Stomach (tissue), 9 donors: ENCODE data around the gene AADACL3. TPM values are rescaled to one million over a fixed set of nuclear protein-coding genes. Genes with fewer than 3 reads are reported as not detected.

ENCODE experiments used
- DNase-seq, 2 donors: peaks; one replicate each; pipeline versions ENCODE4 v3.0.0 to v3.0.0-alpha.2; 2013 to 2019
- H3K27ac ChIP-seq, 5 donors: fragments of 200-600 bp in 4 of 5; sonication (generic) in 4 of 5; one replicate each; pipeline ENCODE4 v1.5.1; 2013 to 2019; ENCODE audit warnings: mild to moderate bottlenecking in 1 of 5, moderate library complexity in 1 of 5
- H3K27me3 ChIP-seq, 3 donors: fragments of 200-600 bp; sonication (generic); one replicate each; pipeline ENCODE4 v1.5.1; 2017 to 2019; ENCODE audit warnings: mixed run types in 1 of 3
- H3K36me3 ChIP-seq, 4 donors: fragments of 200-600 bp; sonication (generic); 1 replicate in 3 of 4; 2 replicates in 1 of 4; pipeline ENCODE4 v1.5.1; 2016 to 2019
- H3K4me1 ChIP-seq, 4 donors: fragments of 200-600 bp; sonication (generic); one replicate each; pipeline ENCODE4 v1.5.1; 2016 to 2019
- H3K4me3 ChIP-seq, 4 donors: fragments of 200-600 bp; sonication (generic) in 3 of 4; one replicate each; pipeline ENCODE4 v1.5.1; 2016 to 2019; ENCODE audit warnings: mild to moderate bottlenecking in 1 of 4
- H3K9me3 ChIP-seq, 4 donors: fragments of 200-600 bp; sonication (generic); one replicate each; pipeline ENCODE4 v1.5.1; 2016 to 2019
- CTCF ChIP-seq, 7 experiments: fragments of 450-650 bp in 4 of 7; fragments of 200-600 bp in 3 of 7; sonication (generic) in 3 of 7; IDR thresholded peaks; one replicate each; pipeline ENCODE4 v1.5.1; 2016 to 2019; ENCODE audit warnings: antibody characterized with exemption in 7 of 7, control low read depth in 2 of 7, mild to moderate bottlenecking in 1 of 7
- EP300 ChIP-seq: sonication (generic); formaldehyde crosslinking; IDR thresholded peaks from one replicate; pipeline ENCODE4 v1.6.1; 2017; ENCODE audit warnings: antibody characterized with exemption
- POLR2A ChIP-seq, 4 donors: fragments of 450-650 bp; IDR thresholded peaks; one replicate each; pipeline ENCODE4 v1.6.1; 2016; ENCODE audit warnings: antibody characterized with exemption in 4 of 4, control low read depth in 2 of 4, mild to moderate bottlenecking in 1 of 4, moderate library complexity in 1 of 4
- POLR2AphosphoS5 ChIP-seq, 3 donors: sonication (generic); formaldehyde crosslinking; IDR thresholded peaks; one replicate each; pipeline ENCODE4 v1.6.1; 2016; ENCODE audit warnings: antibody characterized with exemption in 3 of 3
- WGBS, 5 donors: extraction: QIAGEN DNeasy Blood & Tissue Kit in 3 of 5; methylation state at CpG; one replicate each; pipeline versions ENCODE4 v1.1.5 to v1.1.7; 2013 to 2018; 5-methylcytosine and 5-hydroxymethylcytosine counted together
- intact Hi-C: fragments of 100-400 bp; cut with DNase I; formaldehyde crosslinking; loops from one replicate; pipeline ENCODE4 v1.15.1; 2023; ENCODE audit warnings: low total_unique reads
- polyA plus RNA-seq, 3 donors: library from polyadenylated mRNA; stranded (reverse); fragments of 200-250 nt; gene quantifications; one replicate each; pipeline ENCODE4 v1.2.3, GENCODE V29; 2013
- total RNA-seq, 5 donors: library from RNA; depleted of rRNA; stranded (reverse); fragments of >200 nt; gene quantifications; one replicate each; pipeline versions ENCODE4 v1.1.0 to v1.2.3, GENCODE V29; 2014 to 2016
- donor health status: healthy with polysubstance abuse.
- donor health status: Bipolar disorder and iron deficiency.
- donor health status: healthy.

Gene AADACL3
- total and polyA plus RNA-seq, 8 donors, result not detected

GRCh38 chr1:12763479-12763878, 47.6 kb downstream of the AADACL3 start:
- H3K36me3 ChIP-seq, result no peaks in the 10 kb centered on the region
- no peaks in the 10 kb centered on the region for H3K9me3 ChIP-seq
- H3K27ac ChIP-seq, result no peak overlapping the region
- intact Hi-C loops, result no loop called here
- DNase-seq, result no peak
- TF ChIP-seq CTCF (IDR thresholded peaks at IDR 0.05) (no peak), POLR2A (IDR thresholded peaks at IDR 0.05) (no peak), POLR2AphosphoS5 (IDR thresholded peaks at IDR 0.05) (no peak), EP300 (no peak)
- WGBS, 5 donors, result 59 to 75% (median 69%) methylated on average over 4 of the region's 4 CpGs
- no peak overlapping the region for H3K4me3 ChIP-seq
- no peaks in the 10 kb centered on the region for H3K4me1 ChIP-seq
- H3K27me3 ChIP-seq, result peaks cover 0 to 26% (median 0%) of the 10 kb centered on the region in 3 donors

GRCh38 chr1:12764016-12764415, 48.1 kb downstream of the AADACL3 start:
- Histone ChIP-seq H3K4me3 (no peak overlapping the region), H3K27ac (no peak overlapping the region)
- TF ChIP-seq POLR2AphosphoS5 (IDR thresholded peaks at IDR 0.05), result no peak
- TF ChIP-seq CTCF (IDR thresholded peaks at IDR 0.05), result no peak
- TF ChIP-seq EP300, result no peak
- no peak for TF ChIP-seq POLR2A (IDR thresholded peaks at IDR 0.05)

GRCh38 chr1:12769031-12769430, 53.1 kb downstream of the AADACL3 start:
- DNase-seq, result no peak
- H3K27ac ChIP-seq, result no peak overlapping the region
- WGBS, 5 donors, result 29 to 83% (median 60%) methylated on average over 1 to 2 of the region's 2 CpGs
- no peak overlapping the region for H3K4me3 ChIP-seq
- no peaks in the 10 kb centered on the region for H3K36me3 ChIP-seq
- TF ChIP-seq POLR2A (IDR thresholded peaks at IDR 0.05), result no peak
- no peak for TF ChIP-seq EP300
- TF ChIP-seq CTCF (IDR thresholded peaks at IDR 0.05), result no peak
- no peak for TF ChIP-seq POLR2AphosphoS5 (IDR thresholded peaks at IDR 0.05)
- H3K27me3 ChIP-seq, result peaks cover 0 to 35% (median 5%) of the 10 kb centered on the region in 3 donors
- intact Hi-C loops, result no loop called here
- H3K9me3 ChIP-seq, result no peaks in the 10 kb centered on the region
- H3K4me1 ChIP-seq, result no peaks in the 10 kb centered on the region

More at GRCh38 chr1:12764016-12764415, 48.1 kb downstream of the AADACL3 start:
- Histone ChIP-seq H3K4me1 (no peaks in the 10 kb centered on the region), H3K27me3 (peaks cover 0 to 27% (median 0%) of the 10 kb centered on the region in 3 donors), H3K36me3 (no peaks in the 10 kb centered on the region), H3K9me3 (no peaks in the 10 kb centered on the region)
- intact Hi-C loops, result no loop called here
- no peak for DNase-seq
- 52 to 68% (median 59%) methylated on average over 5 of the region's 5 CpGs for WGBS, 5 donors

GRCh38 chr1:12769976-12770505, 54.1 kb downstream of the AADACL3 start:
- 47 to 56% (median 53%) methylated on average over 7 of the region's 7 CpGs for WGBS, 5 donors
- no peak for TF ChIP-seq CTCF (IDR thresholded peaks at IDR 0.05)
- no peak for TF ChIP-seq EP300
- TF ChIP-seq POLR2AphosphoS5 (IDR thresholded peaks at IDR 0.05), result no peak
- no peak for TF ChIP-seq POLR2A (IDR thresholded peaks at IDR 0.05)
- Histone ChIP-seq H3K27ac (no peak overlapping the region), H3K9me3 (no peaks in the 10 kb centered on the region), H3K4me1 (no peaks in the 10 kb centered on the region), H3K4me3 (no peak overlapping the region), H3K36me3 (no peaks in the 10 kb centered on the region), H3K27me3 (peaks cover 0 to 35% (median 5%) of the 10 kb centered on the region in 3 donors)
- intact Hi-C loops, result no loop called here
- no peak for DNase-seq
